Endothelial cell of umbilical vein (primary cell): ENCODE results near the gene SPP2. TPM values are rescaled to one million over a fixed set of nuclear protein-coding genes. Genes with fewer than 3 reads are reported as not detected.

Source experiments
- BruUV-seq: library from RNA; stranded (reverse); fragments of 400-500 nt; replicated peaks from 2 replicates; lab custom pipeline; 2021; lab: Mats Ljungman, UMichigan
- CTCF ChIA-PET: fragments of 300-600, 350-600 bp; sonication (Branson Sonifier 250); formaldehyde crosslinking; loops from one replicate; lab custom pipeline; 2021; ENCODE audit warnings: antibody characterized with exemption, inconsistent platforms; lab: Charles Lee
- POLR2A ChIA-PET: fragments of 300-600, 350-600 bp; sonication (Branson Sonifier 250); formaldehyde crosslinking; loops from one replicate; lab custom pipeline; 2021; ENCODE audit warnings: antibody characterized with exemption, inconsistent platforms; lab: Charles Lee
- DNase-seq: peaks from one replicate; pipeline ENCODE4 v3.0.0-alpha.2; 2011; ENCODE audit warnings: low read depth, low spot score
- FAIRE-seq: peaks from 2 replicates; lab custom pipeline; 2011; peaks lifted over from hg19 to GRCh38; lab: Jason Lieb, UNC
- H2AFZ ChIP-seq: 2 replicates; pipeline ENCODE4 v1.6.0; 2012; ENCODE audit warnings: low read depth, low read length, control low read depth, inconsistent platforms
- H3K27ac ChIP-seq: 2 replicates; pipeline ENCODE4 v1.5.1; 2011; ENCODE audit warnings: low read depth, mild to moderate bottlenecking, control low read depth, low read length, moderate library complexity; ENCODE audit not compliant: insufficient read depth
- H3K27me3 ChIP-seq, 2 experiments: 2 replicates each; pipeline versions ENCODE4 v1.6.0 to v1.6.1; 2011; ENCODE audit warnings: low read length in 2 of 2, mixed read lengths in 1 of 2; ENCODE audit not compliant: control insufficient read depth in 2 of 2, insufficient read depth in 2 of 2
- H3K36me3 ChIP-seq, 2 experiments: 2 replicates in 1 of 2; 3 replicates in 1 of 2; pipeline ENCODE4 v1.5.1; 2011; ENCODE audit warnings: low read length in 2 of 2, mild to moderate bottlenecking in 1 of 2, moderate library complexity in 1 of 2; ENCODE audit not compliant: control insufficient read depth in 2 of 2, insufficient read depth in 2 of 2; ENCODE audit errors: extremely low read depth in 1 of 2
- H3K4me1 ChIP-seq: 3 replicates; pipeline ENCODE4 v1.5.1; 2011; ENCODE audit warnings: mild to moderate bottlenecking, low read length; ENCODE audit not compliant: control insufficient read depth, insufficient read depth; ENCODE audit errors: extremely low read depth
- H3K4me2 ChIP-seq: 2 replicates; pipeline ENCODE4 v1.6.1; 2011; ENCODE audit warnings: low read length, control low read depth, mixed read lengths; ENCODE audit not compliant: insufficient read depth
- H3K4me3 ChIP-seq, 3 experiments: fragments of 200-600 bp in 1 of 3; sonication (generic), shearing (Covaris generic) in 1 of 3; replicated peaks in 1 of 3; 2 replicates each; pipeline ENCODE4 v1.5.1; 2011 to 2016; ENCODE audit warnings: control low read depth in 3 of 3, low read length in 3 of 3, mild to moderate bottlenecking in 2 of 3, inconsistent platforms in 1 of 3, low read depth in 1 of 3, moderate library complexity in 1 of 3; ENCODE audit not compliant: insufficient read depth in 1 of 3
- H3K79me2 ChIP-seq: 2 replicates; pipeline ENCODE4 v1.6.0; 2012; ENCODE audit warnings: low read length, inconsistent platforms; ENCODE audit not compliant: control insufficient read depth, insufficient read depth
- H3K9ac ChIP-seq: replicated peaks from 2 replicates; pipeline ENCODE3; 2011; ENCODE audit warnings: low read length, control low read depth; ENCODE audit not compliant: insufficient read depth; ENCODE audit errors: extremely low read depth
- H3K9me1 ChIP-seq: replicated peaks from 3 replicates; pipeline ENCODE4 v1.6.0; 2011; ENCODE audit warnings: mild to moderate bottlenecking, low read length; ENCODE audit not compliant: control insufficient read depth, insufficient read depth; ENCODE audit errors: extremely low read depth
- H3K9me3 ChIP-seq: replicated peaks from 2 replicates; pipeline ENCODE4 v1.5.1; 2012; ENCODE audit warnings: low read length, inconsistent platforms; ENCODE audit not compliant: control insufficient read depth, insufficient read depth
- H4K20me1 ChIP-seq: replicated peaks from 2 replicates; pipeline ENCODE3; 2011; ENCODE audit warnings: mild to moderate bottlenecking, low read length; ENCODE audit not compliant: control insufficient read depth, insufficient read depth; ENCODE audit errors: extremely low read depth
- CTCF ChIP-seq, 2 donors: IDR thresholded peaks; 1 replicate in 1 of 2; 2 replicates in 1 of 2; pipeline ENCODE4 v1.5.1; 2011; ENCODE audit warnings: low read length in 2 of 2, mild to moderate bottlenecking in 2 of 2, moderate library complexity in 2 of 2, control low read depth in 1 of 2, inconsistent platforms in 1 of 2, low read depth in 1 of 2; ENCODE audit not compliant: insufficient read depth in 1 of 2; ENCODE audit errors: extremely low read depth in 1 of 2
- EZH2 ChIP-seq: IDR thresholded peaks from 2 replicates; pipeline ENCODE4 v1.6.1; 2012; ENCODE audit warnings: borderline replicate concordance, low read depth, mild to moderate bottlenecking, moderate library complexity, low read length, inconsistent platforms; ENCODE audit not compliant: severe bottlenecking
- FOS ChIP-seq: IDR thresholded peaks from 2 replicates; pipeline ENCODE4 v1.6.1; 2011; ENCODE audit warnings: mild to moderate bottlenecking, low read length, moderate library complexity, borderline replicate concordance; ENCODE audit not compliant: insufficient read depth
- GATA2 ChIP-seq: IDR thresholded peaks from 2 replicates; pipeline ENCODE4 v1.7.0; 2011; ENCODE audit warnings: low read depth, mild to moderate bottlenecking, moderate library complexity, mixed read lengths, low read length; ENCODE audit not compliant: insufficient read length, insufficient read depth
- JUN ChIP-seq: IDR thresholded peaks from 2 replicates; pipeline ENCODE4 v1.6.1; 2011; ENCODE audit warnings: borderline replicate concordance, low read depth; ENCODE audit not compliant: insufficient read length, insufficient read depth
- MAX ChIP-seq: IDR thresholded peaks from 2 replicates; pipeline ENCODE4 v1.6.1; 2011; ENCODE audit not compliant: insufficient read depth, insufficient read length
- MYC ChIP-seq: IDR thresholded peaks from one replicate; pipeline ENCODE4 v1.6.1; 2011; ENCODE audit warnings: mild to moderate bottlenecking, low read depth, low read length
- POLR2A ChIP-seq: IDR thresholded peaks from 2 replicates; pipeline ENCODE4 v1.6.1; 2012; ENCODE audit warnings: low read depth, mild to moderate bottlenecking, control low read depth, low read length
- POLR2AphosphoS5 ChIP-seq: IDR thresholded peaks from 2 replicates; pipeline ENCODE4 v1.6.1; 2012; ENCODE audit warnings: low read depth, mild to moderate bottlenecking, control low read depth, low read length, moderate library complexity; ENCODE audit not compliant: insufficient read depth
- dilution Hi-C: fragments of 300-500 bp; cut with MboI; formaldehyde crosslinking; loops from one replicate; pipeline ENCODE4 v1.15.0; 2019; ENCODE audit warnings: low sequenced_read_pairs; ENCODE audit not compliant: extremely low pct_ligation_motif_present
- intact Hi-C: fragments of 100-400 bp; cut with micrococcal nuclease; formaldehyde crosslinking; loops from one replicate; pipeline ENCODE4 v1.10.0; 2022
- polyA plus RNA-seq, 4 experiments: library from polyadenylated mRNA; depleted of rRNA in 3 of 4; stranded (reverse) in 3 of 4; unstranded in 1 of 4; fragments of >200 nt; gene quantifications; 2 replicates each; pipeline versions ENCODE4 v1.2.1 to v1.2.3, GENCODE V29; 2011 to 2012; ENCODE audit warnings: missing spikeins in 1 of 4
- total RNA-seq: library from RNA; stranded (reverse); gene quantifications from 2 replicates; pipeline ENCODE4 v1.2.3, GENCODE V29; 2021

The SPP2 gene
- total and polyA plus RNA-seq, 2 donors (not counting 3 experiments of a cell fraction or from before 2014, with no cell fraction given), result not detected

- CTCF ChIA-PET, result no interaction called here
These were observed 65.5 kb downstream of the SPP2 start for GRCh38 chr2:234116010-234116409.

More at GRCh38 chr2:234116010-234116409, 65.5 kb downstream of the SPP2 start:
- BruUV-seq, result no TSS peak
- no peaks in the 10 kb centered on the region for H3K9me3 ChIP-seq
- no peak overlapping the region for H3K4me2 ChIP-seq
- intact Hi-C loops, result no loop called here
- H3K79me2 ChIP-seq, result no peaks in the 10 kb centered on the region
- dilution Hi-C loops, result no loop called here
- H3K27ac ChIP-seq, result no peak overlapping the region
- no peaks in the 10 kb centered on the region for H4K20me1 ChIP-seq
- no peak for FAIRE-seq
- H3K36me3 ChIP-seq, result no peaks in the 10 kb centered on the region
- H3K4me3 ChIP-seq, result no peak overlapping the region
- no peak overlapping the region for H3K9ac ChIP-seq
- H2AFZ ChIP-seq, result no peak overlapping the region
- no peaks in the 10 kb centered on the region for H3K4me1 ChIP-seq
- no peaks in the 10 kb centered on the region for H3K27me3 ChIP-seq
- TF ChIP-seq MYC (no peak), POLR2A (no peak), MAX (no peak), FOS (no peak), CTCF (IDR thresholded peaks at IDR 0.05; ENCODE audit: extremely low read depth in 1 of 2, insufficient read depth in 1 of 2, low read depth in 1 of 2, low read length in 2 of 2) (no peak), JUN (no peak), EZH2 (no peak), GATA2 (no peak), POLR2AphosphoS5 (no peak)
- no peaks in the 10 kb centered on the region for H3K9me1 ChIP-seq
- POLR2A ChIA-PET, result no interaction called here
- DNase-seq, result no peak
